PC-3 (cell line): ENCODE data around the gene SIPA1. TPM values are rescaled to one million over a fixed set of nuclear protein-coding genes. Genes with fewer than 3 reads are reported as not detected.

ENCODE experiments used
- ATAC-seq: fragments of 200-7000 bp; cut with Tn5 transposase; 2 replicates; pipeline ENCODE4 v1.9.1; 2020; ENCODE audit warnings: mild to moderate bottlenecking, moderate library complexity
- BruUV-seq: library from RNA; stranded (reverse); fragments of 400-500 nt; replicated peaks from 2 replicates; lab custom pipeline; 2021; lab: Mats Ljungman, UMichigan
- CTCF ChIA-PET: fragments of 300-600 bp; sonication (Branson Sonifier 250); formaldehyde crosslinking; loops from one replicate; lab custom pipeline; 2022; ENCODE audit warnings: antibody characterized with exemption; lab: Charles Lee
- POLR2A ChIA-PET: fragments of 300-600 bp; sonication (Branson Sonifier 250); formaldehyde crosslinking; loops from one replicate; lab custom pipeline; 2022; ENCODE audit warnings: antibody characterized with exemption; ENCODE audit not compliant: unreplicated experiment; lab: Charles Lee
- DNase-seq: peaks from one replicate; pipeline ENCODE4 v3.0.0-alpha.2; 2015
- H2AFZ ChIP-seq: fragments of 300-600 bp; sonication (generic); 2 replicates; pipeline ENCODE4 v1.6.0; 2016; ENCODE audit warnings: antibody characterized with exemption, low read length
- H3F3A ChIP-seq: fragments of 300-600 bp; sonication (generic); one replicate; pipeline ENCODE4 v1.6.0; 2017; ENCODE audit warnings: antibody characterized with exemption, low read length, control low read depth, mild to moderate bottlenecking; ENCODE audit not compliant: unreplicated experiment
- H3K27ac ChIP-seq: fragments of 300-600 bp; sonication (generic); 2 replicates; pipeline ENCODE4 v1.5.1; 2016; ENCODE audit warnings: mild to moderate bottlenecking, low read length
- H3K27me3 ChIP-seq: fragments of 300-600 bp; sonication (generic); 2 replicates; pipeline ENCODE4 v1.6.1; 2016; ENCODE audit warnings: low read length, mixed read lengths
- H3K36me3 ChIP-seq: fragments of 300-600 bp; sonication (generic); 2 replicates; pipeline ENCODE4 v1.6.1; 2016; ENCODE audit warnings: low read depth, mixed run types, low read length, mixed read lengths
- H3K4me1 ChIP-seq: fragments of 300-600 bp; sonication (generic); 2 replicates; pipeline ENCODE4 v1.5.1; 2016; ENCODE audit warnings: low read length; ENCODE audit not compliant: insufficient read depth
- H3K4me2 ChIP-seq: fragments of 300-600 bp; sonication (generic); 2 replicates; pipeline ENCODE4 v1.6.0; 2016; ENCODE audit warnings: low read length
- H3K4me3 ChIP-seq: fragments of 300-600 bp; sonication (generic); 2 replicates; pipeline ENCODE4 v1.5.1; 2016; ENCODE audit warnings: mild to moderate bottlenecking, low read length, mixed read lengths
- H3K79me2 ChIP-seq: fragments of 300-600 bp; sonication (generic); 2 replicates; pipeline ENCODE4 v1.6.1; 2017; ENCODE audit warnings: low read length, mixed read lengths
- H3K9ac ChIP-seq: fragments of 300-600 bp; sonication (generic); 2 replicates; pipeline ENCODE4 v1.6.0; 2016; ENCODE audit warnings: mild to moderate bottlenecking, low read length
- H3K9me2 ChIP-seq: fragments of 300-600 bp; sonication (generic); replicated peaks from 2 replicates; pipeline ENCODE4 v1.6.1; 2016; ENCODE audit warnings: mixed run types, low read length, mixed read lengths
- H3K9me3 ChIP-seq: fragments of 300-600 bp; sonication (generic); 2 replicates; pipeline ENCODE4 v1.6.1; 2016; ENCODE audit warnings: low read length, mixed read lengths
- H4K20me1 ChIP-seq: fragments of 300-600 bp; sonication (generic); 2 replicates; pipeline ENCODE4 v1.6.1; 2016; ENCODE audit warnings: low read length, mixed read lengths
- CTCF ChIP-seq: fragments of 300-600 bp; sonication (generic); conservative IDR thresholded peaks from 2 replicates; pipeline ENCODE4 v1.5.1; 2017; ENCODE audit warnings: antibody characterized with exemption, low read depth, mild to moderate bottlenecking, low read length
- EZH2 ChIP-seq: fragments of 300-600 bp; sonication (generic); IDR thresholded peaks from one replicate; pipeline ENCODE4 v1.6.1; 2017; ENCODE audit warnings: antibody characterized with exemption, mild to moderate bottlenecking, low read length; ENCODE audit not compliant: unreplicated experiment
- EZH2phosphoT487 ChIP-seq: fragments of 300-600 bp; sonication (generic); IDR thresholded peaks from 2 replicates; pipeline ENCODE4 v1.6.1; 2018; ENCODE audit warnings: mild to moderate bottlenecking, antibody characterized with exemption, low read length, borderline replicate concordance
- intact Hi-C: fragments of 100-400 bp; cut with micrococcal nuclease; formaldehyde crosslinking; loops from 2 replicates; pipeline ENCODE4 v1.9.0; 2023
- total RNA-seq: library from RNA; depleted of rRNA; stranded (reverse); fragments of >200 nt; gene quantifications from 2 replicates; pipeline ENCODE4 v1.2.3, GENCODE V29; 2014

The SIPA1 gene
- total RNA-seq, 1 experiment from 2014 or later: 113 TPM

- DNase-seq (no peak), ATAC-seq (no peak)
- Histone ChIP-seq H3K4me3 (peak overlapping the region; percentile 90; the same call in 1 of the 2 replicates), H3K9me3 (no peaks in the 10 kb centered on the region), H2AFZ (no peak overlapping the region), H3K27me3 (no peaks in the 10 kb centered on the region), H4K20me1 (peaks cover under 1% of the 10 kb centered on the region; the same call in 1 of the 2 replicates), H3K4me1 (peaks cover 25% of the 10 kb centered on the region), H3K9ac (no peak overlapping the region), H3K9me2 (no peaks in the 10 kb centered on the region), H3K4me2 (peak overlapping the region; percentile 92), H3K36me3 (peaks cover 9% of the 10 kb centered on the region; the same call in 1 of the 2 replicates), H3F3A (no peaks in the 10 kb centered on the region), H3K27ac (no peak overlapping the region), H3K79me2 (peaks cover 58% of the 10 kb centered on the region)
- POLR2A ChIA-PET: no interaction called here
- intact Hi-C loops: loop anchor here (10.0 kb wide), 1 partner anchor 66 kb away; no protein-coding TSS in a partner anchor
- CTCF ChIA-PET: no interaction called here
- TF ChIP-seq EZH2: no peak
- no peak for TF ChIP-seq CTCF
- no peak for TF ChIP-seq EZH2phosphoT487
- no TSS peak for BruUV-seq
These were observed 26.7 kb upstream of the SIPA1 start for GRCh38 chr11:65611028-65611757.

- no peaks in the 10 kb centered on the region for H3F3A ChIP-seq
- H2AFZ ChIP-seq: no peak overlapping the region
- TF ChIP-seq EZH2: no peak
- no peak for TF ChIP-seq EZH2phosphoT487
- TF ChIP-seq CTCF: no peak
- peak overlapping the region; percentile 90 for H3K4me3 ChIP-seq
- peak overlapping the region; percentile 92 for H3K4me2 ChIP-seq
- no peaks in the 10 kb centered on the region for H3K27me3 ChIP-seq
- H3K27ac ChIP-seq: no peak overlapping the region
- H3K4me1 ChIP-seq: peaks cover 30% of the 10 kb centered on the region
- H3K36me3 ChIP-seq: peaks cover 9% of the 10 kb centered on the region; the same call in 1 of the 2 replicates
- 0 out of 2 replicates have a peak overlapping the region, but pooled peaks have one; percentile 94 for H3K9ac ChIP-seq
- H3K9me2 ChIP-seq: no peaks in the 10 kb centered on the region
- POLR2A ChIA-PET: no interaction called here
- DNase-seq (no peak), ATAC-seq (no peak)
- peaks cover 8% of the 10 kb centered on the region for H4K20me1 ChIP-seq
- intact Hi-C loops: loop anchor here (10.0 kb wide), 1 partner anchor 67 kb away; no protein-coding TSS in a partner anchor
- CTCF ChIA-PET: no interaction called here
- BruUV-seq: no TSS peak
- H3K79me2 ChIP-seq: peaks cover 66% of the 10 kb centered on the region
- no peaks in the 10 kb centered on the region for H3K9me3 ChIP-seq
These were observed 25.9 kb upstream of the SIPA1 start for GRCh38 chr11:65611758-65612603.
